DOHH2 (cell line): ENCODE measurements around the gene ELP4.
A peak's percentile ranks its signal among the peaks of the same experiment; 100 is the strongest.

Experiments
- CTCF ChIP-seq: fragments of 200-600 bp; sonication (generic); IDR thresholded peaks from one replicate; pipeline ENCODE4 v1.5.1; 2014; ENCODE audit warnings: antibody characterized with exemption, mild to moderate bottlenecking, low read depth, low read length; ENCODE audit not compliant: poor library complexity, severe bottlenecking
- EZH2phosphoT487 ChIP-seq: fragments of 200-600 bp; sonication (generic); IDR thresholded peaks from 2 replicates; pipeline ENCODE4 v1.6.1; 2017; ENCODE audit warnings: borderline replicate concordance, mild to moderate bottlenecking, antibody characterized with exemption, low read length, moderate library complexity, mixed read lengths

GRCh38 chr11:31487848-31488247, 21.7 kb upstream of the ELP4 start:
- peak; percentile 70 for TF ChIP-seq CTCF
- TF ChIP-seq EZH2phosphoT487 = no peak
